ENCODE data around the gene PACSIN1. TPM values are rescaled to one million over a fixed set of nuclear protein-coding genes. Genes with fewer than 3 reads are reported as not detected.
A peak's percentile ranks its signal among the peaks of the same experiment; 100 is the strongest.

PACSIN1 gene
- total RNA-seq, 1 experiment from 2014 or later, result not detected

- no TSS peak for BruUV-seq (replicated peaks)
- POLR2A ChIA-PET (ENCODE audit: low non-redundant PET), result no interaction called here
- no peaks in the 10 kb centered on the region for H3K9me3 ChIP-seq (ENCODE audit: low read depth, low read length, poor library complexity, severe bottlenecking)
- CTCF ChIA-PET, result no interaction called here
- DNase-seq (ENCODE audit: low spot score), result no peak
- no peaks in the 10 kb centered on the region for H3K4me1 ChIP-seq (ENCODE audit: insufficient read depth, low read length, poor library complexity, severe bottlenecking)
- no peaks in the 10 kb centered on the region for H3K36me3 ChIP-seq (ENCODE audit: insufficient read depth, low read length, poor library complexity, severe bottlenecking)
- no peak for TF ChIP-seq EZH2 (IDR thresholded peaks at IDR 0.05; ENCODE audit: borderline replicate concordance, low read depth, low read length, poor library complexity, severe bottlenecking)
- no peak for TF ChIP-seq CTCF (conservative IDR thresholded peaks at IDR 0.05; ENCODE audit: low read depth, low read length)
- H3K27ac ChIP-seq (ENCODE audit: low read depth, low read length, poor library complexity, severe bottlenecking), result no peak overlapping the region
- H3K27me3 ChIP-seq (replicated peaks; ENCODE audit: insufficient read depth, low read depth, low read length, poor library complexity), result no peaks in the 10 kb centered on the region
- intact Hi-C loops (cut with micrococcal nuclease; ENCODE audit: unreplicated experiment), result no loop called here
- no peak overlapping the region for H3K4me3 ChIP-seq (ENCODE audit: low read depth, low read length, poor library complexity, severe bottlenecking)
Measured at GRCh38 chr6:34574647-34575293, 108.9 kb downstream of the PACSIN1 start.

GRCh38 chr6:34575326-34575725 lies 109.5 kb downstream of the PACSIN1 start:
- intact Hi-C loops (cut with micrococcal nuclease; ENCODE audit: unreplicated experiment), result no loop called here
- CTCF ChIA-PET, result no interaction called here
- POLR2A ChIA-PET (ENCODE audit: low non-redundant PET), result no interaction called here
- BruUV-seq (replicated peaks), result no TSS peak
- H3K27ac ChIP-seq (ENCODE audit: low read depth, low read length, poor library complexity, severe bottlenecking), result no peak overlapping the region
- H3K9me3 ChIP-seq (ENCODE audit: low read depth, low read length, poor library complexity, severe bottlenecking), result no peaks in the 10 kb centered on the region
- no peak overlapping the region for H3K4me3 ChIP-seq (ENCODE audit: low read depth, low read length, poor library complexity, severe bottlenecking)
- TF ChIP-seq CTCF (conservative IDR thresholded peaks at IDR 0.05; ENCODE audit: low read depth, low read length) (no peak), EZH2 (IDR thresholded peaks at IDR 0.05; ENCODE audit: borderline replicate concordance, low read depth, low read length, poor library complexity, severe bottlenecking) (no peak)
- DNase-seq (ENCODE audit: low spot score), result peak; percentile 13
- no peaks in the 10 kb centered on the region for H3K27me3 ChIP-seq (replicated peaks; ENCODE audit: insufficient read depth, low read depth, low read length, poor library complexity)
- H3K4me1 ChIP-seq (ENCODE audit: insufficient read depth, low read length, poor library complexity, severe bottlenecking), result no peaks in the 10 kb centered on the region
- no peaks in the 10 kb centered on the region for H3K36me3 ChIP-seq (ENCODE audit: insufficient read depth, low read length, poor library complexity, severe bottlenecking)

- POLR2A ChIA-PET (ENCODE audit: low non-redundant PET), result no interaction called here
Measured at GRCh38 chr6:34576286-34576955, 110.5 kb downstream of the PACSIN1 start.

More at GRCh38 chr6:34576286-34576955, 110.5 kb downstream of the PACSIN1 start:
- TF ChIP-seq CTCF (conservative IDR thresholded peaks at IDR 0.05; ENCODE audit: low read depth, low read length) (no peak), EZH2 (IDR thresholded peaks at IDR 0.05; ENCODE audit: borderline replicate concordance, low read depth, low read length, poor library complexity, severe bottlenecking) (no peak)
- H3K4me3 ChIP-seq (ENCODE audit: low read depth, low read length, poor library complexity, severe bottlenecking), result no peak overlapping the region
- no peak for DNase-seq (ENCODE audit: low spot score)
- BruUV-seq (replicated peaks), result no TSS peak
- no peaks in the 10 kb centered on the region for H3K4me1 ChIP-seq (ENCODE audit: insufficient read depth, low read length, poor library complexity, severe bottlenecking)
- intact Hi-C loops (cut with micrococcal nuclease; ENCODE audit: unreplicated experiment), result no loop called here
- H3K27ac ChIP-seq (ENCODE audit: low read depth, low read length, poor library complexity, severe bottlenecking), result no peak overlapping the region
- H3K36me3 ChIP-seq (ENCODE audit: insufficient read depth, low read length, poor library complexity, severe bottlenecking), result no peaks in the 10 kb centered on the region
- no peaks in the 10 kb centered on the region for H3K9me3 ChIP-seq (ENCODE audit: low read depth, low read length, poor library complexity, severe bottlenecking)
- CTCF ChIA-PET, result no interaction called here
- no peaks in the 10 kb centered on the region for H3K27me3 ChIP-seq (replicated peaks; ENCODE audit: insufficient read depth, low read depth, low read length, poor library complexity)
